HG03103 (cell line): Measurements from ENCODE around the gene HOXA2.

ENCODE experiments used
- ATAC-seq: cut with Tn5 transposase; IDR thresholded peaks from one replicate; pipeline ENCODE4 v1.9.1; 2021; ENCODE audit warnings: low read depth; ENCODE audit not compliant: unreplicated experiment

HOXA2 gene

DNA sequence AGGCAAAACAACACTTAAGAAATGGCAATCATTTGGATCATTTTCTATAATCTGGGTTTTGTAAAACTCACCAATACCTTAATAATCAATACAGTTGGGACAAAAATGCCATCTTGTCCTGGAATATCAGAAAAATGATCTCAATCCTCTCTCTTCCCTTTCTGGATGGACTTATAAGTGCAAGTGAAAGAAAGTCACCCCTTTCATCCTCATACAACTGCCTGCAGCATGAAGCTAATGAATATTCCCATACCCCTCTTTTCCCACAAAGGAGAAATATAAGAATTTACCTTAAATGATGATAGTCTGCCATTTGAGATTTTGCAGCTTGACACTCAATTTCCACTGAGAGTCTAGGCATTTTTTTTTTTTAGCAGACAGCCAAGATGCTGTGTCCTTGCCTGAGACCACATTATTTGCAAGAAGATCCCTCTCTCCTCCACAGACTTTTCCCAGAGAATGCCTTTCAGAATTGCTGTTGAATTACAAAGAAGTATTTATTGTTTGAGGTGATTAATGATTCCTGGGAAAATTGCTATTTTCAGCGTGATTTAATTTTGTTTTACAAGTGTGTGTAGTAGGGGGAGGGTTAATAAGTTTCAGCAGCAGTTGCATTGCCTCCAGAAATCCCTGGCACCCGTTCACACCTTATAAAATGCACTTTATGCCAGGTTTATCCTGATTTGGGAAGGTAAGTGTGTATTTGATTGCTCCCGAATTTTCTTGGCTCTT, 24.3 kb upstream of the HOXA2 start:
- no peak for ATAC-seq

DNA sequence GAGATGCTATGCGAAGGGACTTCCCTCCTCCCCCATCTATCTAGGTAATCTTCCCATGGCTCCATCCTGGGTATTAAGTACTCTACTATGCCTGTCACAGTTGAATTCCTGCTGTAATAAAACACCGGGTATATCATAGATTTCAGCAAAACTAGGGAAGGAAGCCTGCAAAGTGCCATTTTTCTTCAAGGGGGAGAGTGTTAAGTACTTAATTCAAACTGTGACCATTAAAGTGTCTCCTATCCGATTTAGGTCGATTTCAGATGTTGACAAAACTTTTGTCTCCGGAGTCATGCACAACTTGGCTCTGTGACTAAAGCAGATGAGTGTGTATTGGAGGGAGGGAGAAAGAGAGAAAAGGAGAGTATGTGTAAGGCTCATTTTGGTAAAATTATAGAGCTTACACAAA, 23.5 kb upstream of the HOXA2 start:
- no peak for ATAC-seq

DNA sequence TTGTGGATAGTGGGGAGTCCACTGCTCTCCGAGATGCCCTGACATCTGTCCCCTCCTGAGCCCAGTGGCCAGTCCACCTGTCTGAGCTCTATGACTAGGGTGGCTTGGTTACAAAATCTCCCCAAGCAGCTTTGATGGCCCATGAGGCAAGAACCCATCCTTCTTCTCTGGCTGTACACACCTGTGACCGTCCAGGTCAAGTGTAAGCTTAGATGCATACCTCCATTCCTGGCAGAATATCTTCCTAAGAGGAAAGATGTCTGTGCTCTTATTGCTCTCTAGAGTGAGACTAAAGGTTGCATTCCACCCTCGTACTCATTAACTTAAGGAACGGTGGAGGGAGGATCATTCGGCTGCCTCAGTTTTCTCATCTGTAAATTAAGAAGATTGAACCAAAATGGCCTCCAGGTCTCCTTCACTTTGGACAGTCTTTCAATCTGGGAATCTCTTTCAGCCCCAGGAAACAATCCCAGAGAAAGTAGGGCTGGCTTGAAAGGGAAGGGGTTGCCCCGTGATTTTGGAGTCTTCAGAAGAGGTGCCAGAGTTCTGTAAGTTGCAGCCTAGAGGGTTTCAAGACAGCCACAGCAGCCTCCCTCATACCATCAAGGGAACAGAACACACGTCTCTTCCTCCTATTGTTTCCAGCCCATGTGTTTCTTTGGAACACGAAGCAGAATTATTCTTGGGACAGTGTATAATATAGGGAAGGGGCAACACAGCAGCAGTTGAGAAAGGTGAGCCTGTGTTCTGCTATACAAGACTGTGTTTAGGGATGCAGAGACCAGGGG, 22.6 kb upstream of the HOXA2 start:
- ATAC-seq = no peak

DNA sequence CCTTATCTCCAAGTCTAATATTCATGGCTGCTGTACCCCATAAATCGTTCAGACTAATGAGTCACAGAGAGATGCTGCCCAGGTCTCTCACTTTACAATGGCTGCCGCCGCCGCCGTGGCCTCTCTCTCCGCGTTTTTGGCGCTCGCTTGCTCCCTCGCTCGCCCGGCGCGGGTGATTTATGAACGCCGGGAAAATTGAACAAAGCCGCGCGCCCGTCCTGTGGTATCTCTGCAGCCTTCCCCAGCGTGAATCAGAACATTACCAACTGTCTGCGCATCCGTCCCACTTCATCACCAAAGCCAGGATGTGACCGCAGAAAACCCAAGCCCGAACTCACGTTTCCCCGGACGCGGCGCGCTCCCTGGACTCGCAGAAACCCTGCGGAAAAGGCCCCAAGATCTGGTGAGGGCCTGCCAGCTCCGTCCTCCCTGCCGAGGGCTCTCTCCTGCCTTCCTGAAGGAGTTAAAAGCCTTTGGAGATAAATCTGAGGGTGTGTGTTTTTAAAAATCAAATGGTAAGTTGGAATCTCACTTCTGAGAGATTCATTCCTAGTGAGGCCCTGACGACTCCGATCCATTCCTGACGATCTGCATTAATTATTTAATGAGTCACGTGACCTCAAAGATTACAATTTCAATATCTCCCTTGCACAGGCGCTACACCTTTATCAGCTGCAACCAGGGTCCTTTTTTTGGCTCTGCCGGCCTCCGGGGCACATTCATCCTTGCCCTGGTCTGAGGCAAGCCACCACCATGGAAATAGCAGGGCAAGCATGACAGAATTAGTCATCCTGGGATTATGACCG, 21.8 kb upstream of the HOXA2 start:
- ATAC-seq = no peak

DNA sequence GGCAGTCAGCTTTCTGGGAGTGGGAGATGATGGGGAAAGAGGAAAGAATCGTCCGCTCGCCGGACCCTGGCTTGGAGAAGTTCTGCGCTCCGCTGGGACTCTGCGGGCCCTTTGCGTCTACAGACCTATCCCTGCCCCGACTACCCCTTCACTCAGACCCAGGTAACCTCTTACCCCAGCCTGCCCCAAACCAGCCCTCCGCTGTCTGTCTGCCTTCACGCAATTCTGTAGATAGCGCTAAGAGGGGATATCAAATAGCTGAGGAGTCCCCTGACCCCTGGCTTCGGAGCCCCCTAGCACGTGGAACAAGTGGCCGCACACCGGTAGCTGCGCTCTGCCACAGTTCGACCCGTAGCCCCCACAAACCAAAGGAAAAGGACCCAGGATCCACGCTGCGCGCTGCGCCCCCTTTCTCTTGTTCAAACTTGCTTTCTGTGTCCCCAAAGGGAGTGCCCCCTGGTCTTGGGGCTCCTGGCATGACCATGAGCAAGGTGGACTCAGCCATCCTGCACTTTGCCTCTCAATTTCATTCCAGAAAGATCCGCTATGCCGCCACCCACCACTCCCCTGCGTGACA, 21.1 kb upstream of the HOXA2 start:
- no peak for ATAC-seq

DNA sequence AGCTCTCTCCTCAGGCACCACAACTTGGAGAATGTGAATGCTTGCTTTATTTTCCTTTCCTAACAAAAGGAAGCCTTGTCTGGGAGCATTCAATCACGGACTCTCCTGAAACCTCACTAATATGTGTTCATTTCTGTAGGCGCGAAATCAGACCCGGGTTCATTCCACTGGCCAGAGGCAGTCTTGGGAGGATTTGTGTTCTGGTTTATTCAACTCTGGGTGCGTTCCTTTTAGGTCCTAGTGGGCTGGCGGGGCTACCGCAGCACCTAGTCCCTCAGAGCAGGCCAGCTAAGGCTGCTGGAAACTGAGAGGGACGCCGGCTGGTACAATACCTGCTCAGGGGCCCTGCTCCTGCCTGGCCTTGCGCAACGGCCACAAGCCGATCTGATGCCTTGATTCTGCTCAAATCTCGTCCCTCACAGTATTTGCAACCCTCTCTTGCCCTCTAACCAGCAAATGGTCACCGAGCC, 20.6 kb upstream of the HOXA2 start:
- no peak for ATAC-seq

DNA sequence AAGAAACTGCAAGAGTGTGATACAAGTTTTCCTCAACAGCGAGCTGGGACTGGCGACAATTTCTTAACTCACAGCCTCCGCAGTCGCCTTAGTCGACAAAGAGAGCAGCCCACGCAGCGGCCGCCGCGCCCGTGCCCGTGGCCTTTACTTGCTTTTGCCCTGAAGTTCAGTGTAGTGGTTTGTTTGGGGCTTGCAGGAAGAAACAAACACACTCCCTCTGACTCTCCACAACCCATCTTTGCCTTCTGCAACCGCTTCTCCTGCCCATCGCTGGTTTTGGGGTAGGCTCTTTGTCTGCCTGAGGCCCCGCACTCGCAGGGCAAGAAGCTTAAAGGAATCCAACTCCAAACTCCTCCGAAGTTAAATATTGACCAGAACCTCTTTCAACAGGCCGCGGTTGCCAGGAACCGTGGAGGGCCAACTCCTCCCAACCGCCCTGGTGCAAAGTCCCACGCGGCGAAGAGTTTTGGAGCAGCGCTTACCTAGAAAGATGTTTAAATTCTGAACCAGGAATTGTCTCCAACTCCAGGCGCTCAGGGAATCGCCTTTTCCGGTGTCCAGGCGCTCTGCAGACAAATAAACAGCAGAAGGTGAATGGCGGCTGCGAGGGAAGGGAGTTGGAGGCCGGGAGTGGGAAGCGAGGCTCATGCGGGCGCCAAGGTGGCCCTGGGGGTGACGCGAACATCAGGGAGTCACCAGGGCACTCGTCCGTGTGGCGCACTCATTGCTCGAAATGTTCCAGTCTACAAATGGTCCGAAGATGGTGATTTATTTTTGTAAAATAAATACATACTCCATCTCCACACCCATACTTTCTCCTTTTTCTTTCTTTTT, 19.8 kb upstream of the HOXA2 start:
- no peak for ATAC-seq

DNA sequence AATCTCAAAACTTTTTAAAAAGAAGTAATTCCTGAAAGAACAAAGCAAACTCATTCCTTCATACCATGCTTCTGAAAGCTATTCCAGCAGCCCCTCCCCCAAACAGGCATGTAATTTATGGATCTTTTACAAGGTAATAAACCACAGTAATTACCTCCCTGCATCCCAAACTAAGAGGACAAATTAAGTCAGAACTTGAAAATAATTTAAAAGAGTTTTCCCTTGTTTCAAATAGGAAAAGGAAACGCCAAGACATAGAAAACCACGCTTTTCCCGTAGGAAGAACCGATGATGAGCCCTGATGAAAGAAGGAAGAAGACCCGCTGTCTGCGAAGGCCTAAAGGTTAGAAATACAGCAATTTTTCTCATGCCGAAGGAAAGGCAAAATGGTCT, 19.2 kb upstream of the HOXA2 start:
- no peak for ATAC-seq

DNA sequence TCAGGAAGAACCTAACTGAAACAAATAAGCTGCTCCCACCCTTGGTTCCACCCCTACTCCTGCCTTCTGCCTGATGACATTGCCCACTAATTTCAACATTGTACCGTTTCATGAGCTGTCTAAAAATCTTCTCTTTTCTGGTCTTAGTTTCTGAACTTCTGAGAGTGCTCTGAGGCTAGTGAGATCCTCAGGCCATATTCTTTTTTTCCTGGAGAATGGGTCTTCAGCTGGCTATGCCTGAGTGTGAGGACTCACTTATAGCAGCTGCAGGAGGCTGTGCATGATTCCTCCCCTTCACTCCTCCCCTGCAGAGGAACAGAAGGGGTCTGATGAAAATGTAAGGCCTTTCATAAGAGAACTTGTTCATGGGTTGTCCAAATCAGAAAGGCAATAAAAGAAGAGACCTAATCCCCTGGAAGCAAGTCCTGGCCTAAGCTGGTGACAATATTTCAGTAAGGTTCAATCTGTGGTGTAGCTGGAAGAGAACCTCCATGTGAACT, 17.0 kb upstream of the HOXA2 start:
- no peak for ATAC-seq

DNA sequence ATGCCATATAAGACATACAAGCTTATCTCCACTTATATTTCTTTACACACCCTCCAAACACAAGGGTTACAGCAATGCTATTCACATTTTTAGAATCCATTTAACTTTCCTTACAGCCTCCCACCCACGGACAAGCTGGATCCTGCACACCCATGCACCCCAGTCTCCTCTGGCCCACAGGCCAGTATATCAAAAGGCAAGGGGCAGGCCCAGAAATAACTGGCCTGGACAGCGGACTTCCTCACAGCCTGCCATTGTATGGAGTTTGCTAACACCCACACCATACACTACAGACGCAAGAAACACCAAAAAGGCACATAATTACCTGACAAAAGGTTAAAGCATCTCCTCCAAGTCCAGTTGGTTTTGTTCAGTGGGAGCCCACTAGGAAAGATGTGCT, 16.1 kb upstream of the HOXA2 start:
- no peak for ATAC-seq

DNA sequence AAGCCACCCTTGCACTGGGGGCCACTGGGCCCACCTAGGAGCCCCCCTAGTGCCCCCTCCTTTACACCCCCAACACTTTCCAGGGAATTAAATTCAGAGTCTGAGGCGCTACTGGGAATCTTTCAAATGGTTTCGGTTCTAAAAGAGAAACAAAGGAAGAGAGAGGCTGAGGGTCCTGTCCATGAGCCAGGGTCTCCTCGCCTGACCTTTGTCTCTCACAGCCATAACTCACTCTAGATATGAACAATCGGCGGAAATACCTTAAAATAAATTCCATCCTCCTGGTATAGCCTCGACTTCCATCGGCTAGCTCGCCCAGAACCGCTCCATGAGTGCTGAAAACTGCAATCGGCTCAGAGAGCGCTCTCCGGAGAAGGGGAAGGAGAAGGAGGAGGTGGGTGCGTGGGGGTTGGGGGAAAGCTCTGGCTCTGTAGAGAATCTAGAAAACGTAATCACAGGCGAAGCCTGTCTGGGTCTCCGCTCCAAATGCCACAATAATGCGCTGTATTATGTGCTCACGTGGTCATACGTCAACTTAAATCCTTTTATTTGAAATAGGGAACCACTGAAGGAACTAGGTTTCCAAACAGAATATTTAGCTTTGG, 15.5 kb upstream of the HOXA2 start:
- no peak for ATAC-seq

DNA sequence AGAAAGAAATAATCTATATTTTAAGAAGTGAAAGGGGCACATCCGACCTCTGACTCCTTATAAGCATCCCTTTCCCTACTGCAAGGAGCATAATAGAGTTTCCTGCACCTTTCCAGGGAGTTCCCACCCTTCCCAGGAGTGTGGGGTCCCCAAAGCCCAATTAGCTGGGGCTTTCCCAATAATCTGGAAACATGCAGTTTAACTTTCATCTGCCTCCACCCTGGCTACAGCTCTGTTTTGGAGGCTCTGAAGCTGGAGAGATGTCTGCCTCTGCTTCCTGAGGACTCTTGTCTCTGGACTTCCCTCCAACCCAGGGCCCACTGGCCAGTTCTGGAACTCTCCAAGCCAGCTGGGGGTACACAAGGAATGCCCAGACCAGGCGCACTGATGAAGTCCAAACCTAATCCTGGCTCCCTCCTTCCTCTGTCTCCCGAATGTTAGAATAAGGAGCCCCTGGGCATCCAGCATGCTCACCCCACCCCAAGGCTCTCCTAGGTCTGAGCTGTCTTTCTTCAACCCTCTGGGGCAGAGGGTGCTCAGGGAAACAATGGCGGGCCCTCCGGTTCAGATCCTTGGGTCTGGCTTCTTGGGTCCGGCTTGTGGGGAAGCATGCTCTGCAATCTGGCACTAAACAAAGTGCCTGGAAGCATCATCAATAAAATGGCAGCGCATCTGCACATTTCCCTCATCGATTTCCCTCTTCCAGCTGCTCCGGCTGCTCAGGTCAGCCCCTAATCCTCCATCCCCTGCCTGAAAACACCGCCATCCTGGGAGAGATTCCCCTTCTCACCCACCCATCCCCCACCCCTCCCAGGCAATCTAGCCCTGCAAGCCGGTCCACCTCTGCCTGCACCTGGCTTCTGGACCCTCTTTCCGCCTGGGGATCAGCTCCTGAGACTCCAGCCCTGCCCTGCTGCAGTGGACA, 14.7 kb upstream of the HOXA2 start:
- ATAC-seq = no peak

DNA sequence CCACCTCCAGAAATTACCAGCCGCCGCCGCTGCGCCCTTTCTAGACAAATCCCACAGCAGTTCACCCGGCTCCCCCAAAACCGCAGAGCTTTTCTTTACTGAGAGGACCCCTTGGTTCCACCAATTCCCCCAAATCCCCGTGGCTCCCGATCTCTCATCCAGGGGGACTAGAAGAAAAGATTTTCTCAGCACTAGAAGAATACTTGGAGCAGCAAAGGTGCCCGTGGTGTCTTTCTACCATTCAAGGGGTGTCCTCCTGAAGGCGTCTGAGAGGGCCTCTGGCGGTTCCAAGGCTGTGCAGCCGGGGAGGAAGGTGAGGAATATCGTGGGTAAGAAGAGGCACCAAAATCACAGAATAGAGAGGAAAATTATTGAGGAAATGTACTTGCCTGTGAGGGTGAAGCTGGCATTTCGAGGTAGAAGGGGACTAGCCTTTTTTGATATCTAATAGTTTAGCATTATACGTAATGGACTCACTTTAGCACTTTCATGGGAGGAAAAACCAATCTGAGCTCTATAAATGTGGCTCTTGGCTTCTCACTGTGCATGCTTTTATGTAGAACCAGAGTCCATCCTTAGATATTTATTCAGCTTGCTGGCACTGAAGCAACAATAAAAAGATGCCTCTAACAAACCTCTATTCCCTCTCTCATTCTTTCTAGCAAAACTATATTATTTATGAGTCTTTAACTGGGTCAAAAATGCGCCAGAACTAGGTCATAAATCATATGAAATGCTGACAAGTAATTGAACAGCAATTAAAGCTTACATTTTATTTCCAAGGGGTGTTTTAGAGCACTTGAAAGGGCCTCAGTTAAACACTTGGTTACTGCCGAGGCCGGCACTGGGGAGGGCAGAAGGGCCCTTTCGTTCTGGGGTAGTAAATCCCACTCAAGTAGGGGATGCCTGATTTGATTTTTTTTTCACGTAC, 13.8 kb upstream of the HOXA2 start:
- ATAC-seq = no peak

DNA sequence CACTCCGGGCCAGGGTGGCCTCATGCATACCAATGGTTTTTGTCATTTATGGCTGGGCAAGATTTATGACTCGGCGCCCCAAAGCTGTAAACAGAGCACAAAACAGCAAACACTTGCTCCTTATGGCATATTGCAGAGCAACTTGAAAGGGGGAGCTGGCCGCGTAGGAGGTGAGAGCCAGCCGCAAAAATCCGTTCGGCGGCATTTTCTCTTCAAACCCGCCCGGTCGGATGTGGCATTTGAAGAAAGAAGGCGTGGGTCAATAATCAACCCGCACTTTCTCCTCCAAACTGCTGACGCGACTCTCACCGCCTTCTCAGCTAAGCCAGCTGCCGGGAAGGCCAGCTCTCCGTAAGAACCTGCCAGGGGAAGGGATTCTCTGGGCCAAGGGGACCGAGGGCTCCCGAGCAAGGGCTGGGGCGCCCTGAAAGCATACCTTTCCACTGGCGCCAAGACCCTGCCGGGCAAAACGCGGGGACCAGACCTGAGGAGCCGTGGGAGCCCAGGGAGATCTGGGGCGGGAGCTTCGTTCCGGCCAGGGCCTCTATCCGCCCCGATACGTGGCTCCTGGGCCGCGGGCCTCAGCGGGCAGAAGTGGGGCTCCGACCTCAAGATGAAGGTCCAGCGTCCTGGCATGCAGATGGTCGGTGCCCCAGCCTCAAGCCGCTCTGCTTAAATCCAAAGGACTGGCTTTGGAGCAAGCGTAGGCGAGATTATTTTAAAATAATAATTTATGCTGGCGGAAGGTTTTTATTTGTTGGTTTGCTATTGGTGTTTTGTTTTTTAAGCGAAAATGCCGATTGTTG, 12.9 kb upstream of the HOXA2 start:
- ATAC-seq = no peak

DNA sequence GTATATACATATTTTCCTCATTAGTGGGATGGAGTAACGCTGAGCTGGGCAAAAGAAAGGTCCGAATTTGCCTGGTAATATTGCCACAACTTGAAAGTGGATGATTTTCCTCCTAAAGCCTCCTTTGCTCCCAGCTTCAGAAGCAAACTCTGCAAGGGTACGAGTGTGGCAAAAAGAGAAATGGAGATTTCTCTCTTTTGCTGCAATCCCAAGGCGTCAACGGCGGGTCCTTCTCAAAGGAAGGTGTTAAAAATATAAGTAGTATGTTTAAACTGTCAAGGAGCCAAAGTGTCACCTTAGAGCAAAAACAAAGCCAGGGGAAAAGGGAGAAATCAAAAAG, 12.4 kb upstream of the HOXA2 start:
- no peak for ATAC-seq

DNA sequence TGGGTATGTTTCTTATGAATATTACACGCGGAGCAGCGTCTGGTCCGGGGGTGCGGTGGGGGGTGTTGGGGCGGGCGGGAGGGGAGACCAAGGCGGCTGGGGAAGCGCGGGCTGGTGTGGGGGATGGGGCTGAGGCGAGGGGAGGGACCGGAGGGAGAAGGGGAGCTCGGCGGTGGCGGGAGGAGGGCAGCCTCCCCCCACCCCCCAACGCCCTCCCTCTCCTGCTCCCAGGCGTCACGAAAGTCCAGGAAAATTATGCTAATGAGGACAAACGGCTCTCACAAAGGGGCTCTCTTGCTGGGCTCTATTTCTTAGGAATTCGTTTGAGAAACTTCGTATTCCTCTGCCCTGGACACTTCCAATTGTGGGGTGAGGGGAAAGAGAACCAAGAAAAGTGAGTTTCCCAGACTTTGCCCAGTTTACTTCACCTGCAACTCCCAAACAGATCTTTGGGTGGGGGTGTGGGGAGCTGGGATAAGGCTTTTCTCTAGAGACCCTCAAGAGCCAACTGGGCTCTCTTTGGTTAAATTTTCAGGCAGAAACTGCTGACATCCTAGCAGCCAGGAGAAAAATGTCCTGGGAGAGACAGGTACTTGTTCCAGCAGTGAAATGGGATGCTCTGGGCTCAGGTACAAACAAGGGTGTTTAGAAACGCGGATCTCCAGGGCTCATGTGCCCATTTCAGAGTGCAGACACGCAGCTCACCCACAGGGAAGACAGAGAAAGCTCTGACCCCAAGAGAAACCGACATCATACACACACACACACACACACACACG, 11.7 kb upstream of the HOXA2 start:
- no peak for ATAC-seq
